Bronchial epithelial cell (primary cell): ENCODE data around the gene ST6GALNAC4. TPM values are rescaled to one million over a fixed set of nuclear protein-coding genes. Genes with fewer than 3 reads are reported as not detected.

Source experiments
- DNase-seq: peaks from one replicate; pipeline ENCODE4 v3.0.0-alpha.2; 2010; ENCODE audit warnings: low read depth
- FAIRE-seq: peaks from 2 replicates; lab custom pipeline; 2011; peaks lifted over from hg19 to GRCh38; lab: Jason Lieb, UNC
- H3K27me3 ChIP-seq: 2 replicates; pipeline ENCODE4 v1.5.1; 2011; ENCODE audit warnings: low read length; ENCODE audit not compliant: control insufficient read depth, insufficient read depth
- H3K36me3 ChIP-seq: 2 replicates; pipeline ENCODE4 v1.5.1; 2011; ENCODE audit warnings: low read length; ENCODE audit not compliant: control insufficient read depth, insufficient read depth
- H3K4me3 ChIP-seq: 2 replicates; pipeline ENCODE4 v1.5.1; 2011; ENCODE audit warnings: mild to moderate bottlenecking, low read depth, low read length, control low read depth
- CTCF ChIP-seq: IDR thresholded peaks from 2 replicates; pipeline ENCODE4 v1.5.1; 2011; ENCODE audit warnings: mild to moderate bottlenecking, moderate library complexity, low read length, control low read depth, inconsistent platforms; ENCODE audit not compliant: insufficient read depth, severe bottlenecking
- total RNA-seq: library from RNA; depleted of rRNA; stranded (reverse); fragments of >200 nt; gene quantifications from 2 replicates; pipeline ENCODE4 v1.2.1, GENCODE V29; 2014

Gene ST6GALNAC4
- total RNA-seq, 1 donor from 2014 or later: 21.3 TPM

DNA sequence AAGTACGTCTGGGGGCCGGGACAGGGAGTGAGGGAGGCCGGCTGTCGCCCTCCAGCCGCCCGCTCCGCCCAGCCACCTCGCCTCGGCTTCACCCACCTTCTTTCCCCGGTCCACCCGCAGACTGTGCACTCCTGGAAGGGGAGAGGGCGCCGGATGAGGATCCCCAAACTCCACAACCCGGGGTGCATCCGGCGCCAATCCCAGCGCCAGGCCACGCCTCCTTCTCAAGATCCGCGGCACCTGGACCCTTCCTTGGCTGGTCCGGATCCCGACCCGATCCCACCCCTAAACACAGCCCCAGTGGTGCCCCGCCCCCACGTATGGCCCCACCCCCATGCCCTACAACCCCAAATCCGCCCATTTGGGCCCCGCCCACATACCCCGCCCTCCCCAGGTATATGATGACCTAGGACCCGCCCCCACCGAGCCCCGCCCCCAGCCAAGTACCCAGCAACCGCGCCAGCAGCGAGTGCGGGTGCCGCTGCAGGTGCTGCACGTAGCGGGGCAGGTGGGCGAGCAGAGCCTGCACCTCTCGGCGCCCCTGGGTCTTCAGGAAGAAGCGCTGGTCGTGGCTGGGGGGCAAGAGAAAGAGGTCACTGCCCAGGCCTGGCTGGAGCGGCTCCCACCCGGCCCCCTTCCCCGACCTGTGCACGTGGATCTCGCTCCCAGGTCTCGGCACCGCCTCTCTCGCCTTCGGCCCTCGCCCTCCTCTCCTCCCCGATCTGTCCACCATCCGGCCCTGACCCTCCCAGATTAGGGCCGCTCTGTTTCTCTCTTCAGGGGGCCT lies 10.6 kb upstream of the ST6GALNAC4 start:
- no peaks in the 10 kb centered on the region for H3K36me3 ChIP-seq
- DNase-seq (peak; percentile 64), FAIRE-seq (no peak)
- no peak for TF ChIP-seq CTCF
- H3K27me3 ChIP-seq: no peaks in the 10 kb centered on the region
- peak overlapping the region; percentile 70 for H3K4me3 ChIP-seq

GRCh38 chr9:127926906-127927200 lies 10.0 kb upstream of the ST6GALNAC4 start:
- no peak for DNase-seq
- Histone ChIP-seq H3K4me3 (peak overlapping the region; percentile 70), H3K27me3 (no peaks in the 10 kb centered on the region), H3K36me3 (no peaks in the 10 kb centered on the region)
- no peak for TF ChIP-seq CTCF
- no peak for FAIRE-seq

DNA sequence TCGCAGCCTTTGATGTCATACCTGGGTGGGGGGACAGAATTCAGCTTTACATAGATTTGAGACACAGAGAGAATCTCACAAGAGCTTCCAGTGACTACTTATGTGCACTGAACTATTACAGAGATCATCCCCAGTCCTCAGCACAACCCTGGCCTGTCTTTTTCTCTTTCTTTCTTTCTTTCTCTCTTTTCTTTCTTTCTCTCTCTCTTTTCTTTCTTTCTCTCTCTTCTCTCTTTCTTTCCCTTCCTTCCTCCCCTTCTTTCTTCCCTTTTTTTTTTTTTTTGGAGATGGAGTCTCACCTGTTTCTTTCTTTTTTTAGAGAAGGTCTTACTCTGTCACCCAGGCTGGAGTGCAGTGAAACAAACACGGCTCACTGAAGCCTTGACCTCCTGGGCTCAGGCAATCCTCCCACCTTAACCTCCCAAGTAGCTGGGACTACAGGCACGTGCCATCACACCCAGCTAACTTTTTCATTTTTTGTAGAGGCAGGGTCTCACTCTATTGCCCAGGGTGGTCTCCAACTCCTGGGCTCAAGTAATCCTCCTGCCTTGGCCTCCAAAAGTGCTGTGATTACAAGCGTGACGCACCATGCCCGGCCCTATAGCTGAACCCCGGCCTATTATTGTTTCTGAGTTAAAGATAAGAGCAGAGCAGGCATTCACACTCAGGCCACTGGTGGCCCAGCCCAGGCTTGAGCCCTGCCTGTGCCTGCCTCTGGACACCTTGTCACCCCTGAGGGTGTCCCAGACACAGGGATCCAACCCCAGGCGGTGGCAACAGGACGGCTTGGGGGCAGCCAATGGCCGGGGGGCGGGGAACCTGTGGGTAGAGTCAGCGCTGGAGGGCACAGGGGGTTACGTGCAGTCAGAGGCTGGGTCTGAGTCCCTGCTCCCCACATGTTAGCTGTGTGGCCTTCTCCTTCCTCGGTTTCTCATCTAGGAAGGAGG lies 9.4 kb upstream of the ST6GALNAC4 start:
- H3K36me3 ChIP-seq: no peaks in the 10 kb centered on the region
- no peak for FAIRE-seq
- H3K27me3 ChIP-seq: no peaks in the 10 kb centered on the region
- no peak for DNase-seq
- no peak for TF ChIP-seq CTCF
- H3K4me3 ChIP-seq: peak overlapping the region; percentile 70

GRCh38 chr9:127924736-127925444 lies 8.0 kb upstream of the ST6GALNAC4 start:
- DNase-seq: no peak
- Histone ChIP-seq H3K36me3 (no peaks in the 10 kb centered on the region), H3K27me3 (no peaks in the 10 kb centered on the region), H3K4me3 (no peak overlapping the region)
- no peak for TF ChIP-seq CTCF
- FAIRE-seq: no peak

DNA sequence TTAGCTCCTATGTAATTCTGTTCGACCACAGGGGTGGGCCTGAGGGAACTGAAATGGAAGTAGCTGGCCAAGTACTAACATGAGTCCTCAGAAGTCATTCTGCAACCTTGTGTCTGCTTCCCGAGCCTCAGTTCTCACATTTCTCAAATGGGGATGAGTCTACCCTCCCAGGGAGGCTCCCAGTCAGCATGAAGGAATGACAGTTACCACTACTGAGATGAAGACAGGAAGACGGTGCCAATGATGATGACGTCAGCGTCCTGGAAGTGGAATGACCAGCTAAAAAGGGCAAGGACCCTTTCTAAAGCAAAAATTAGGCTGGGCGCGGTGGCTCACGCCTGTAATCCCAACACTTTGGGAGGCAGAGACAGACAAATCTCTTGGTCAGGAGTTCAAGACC lies 6.9 kb upstream of the ST6GALNAC4 start:
- Histone ChIP-seq H3K4me3 (no peak overlapping the region), H3K36me3 (no peaks in the 10 kb centered on the region), H3K27me3 (no peaks in the 10 kb centered on the region)
- FAIRE-seq: no peak
- TF ChIP-seq CTCF: no peak
- peak; percentile 81 for DNase-seq
